HG03457 (cell line): ENCODE measurements around the gene CXCL14.

Experiments used
- ATAC-seq: cut with Tn5 transposase; IDR thresholded peaks from one replicate; pipeline ENCODE4 v1.9.1; 2021; ENCODE audit warnings: moderate number of reproducible peaks; ENCODE audit not compliant: unreplicated experiment

CXCL14 gene

DNA sequence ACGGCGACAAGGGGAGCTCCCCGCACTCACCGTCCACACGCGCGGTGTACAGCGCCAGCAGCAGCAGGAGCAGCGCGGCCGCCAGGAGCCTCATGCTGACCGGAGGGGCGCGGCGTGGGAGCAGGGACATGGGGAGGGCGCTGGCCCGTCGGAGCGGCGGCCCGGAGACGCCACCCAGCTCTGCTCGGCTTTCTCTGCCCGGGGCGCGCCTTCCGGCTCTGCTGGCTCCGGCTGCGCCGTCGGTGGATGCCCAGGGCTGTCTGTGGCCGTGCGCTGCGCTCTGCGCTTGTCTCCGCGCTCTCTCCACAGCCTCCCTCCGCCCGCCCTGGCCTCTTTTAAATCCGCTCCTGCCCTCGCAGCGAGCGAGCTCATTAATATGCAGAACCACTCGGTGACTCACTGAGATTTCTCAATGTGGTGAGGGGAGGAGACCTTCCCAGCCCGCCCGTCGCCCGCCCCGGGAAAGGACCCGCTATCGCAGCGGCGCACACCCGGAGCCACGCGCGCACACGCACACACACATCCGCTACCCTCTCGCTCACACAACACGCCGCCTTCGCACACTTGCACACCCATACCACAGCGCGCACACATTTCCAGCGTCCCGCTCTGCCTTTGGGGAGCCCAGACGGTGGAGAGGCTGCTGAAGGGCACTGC lies at the start of gene CXCL14:
TSS of gene CXCL14 (minus strand) at position 307 of the 657 bp plus-strand sequence. CDS start at position 94, 213 bp downstream.
- no peak for ATAC-seq

DNA sequence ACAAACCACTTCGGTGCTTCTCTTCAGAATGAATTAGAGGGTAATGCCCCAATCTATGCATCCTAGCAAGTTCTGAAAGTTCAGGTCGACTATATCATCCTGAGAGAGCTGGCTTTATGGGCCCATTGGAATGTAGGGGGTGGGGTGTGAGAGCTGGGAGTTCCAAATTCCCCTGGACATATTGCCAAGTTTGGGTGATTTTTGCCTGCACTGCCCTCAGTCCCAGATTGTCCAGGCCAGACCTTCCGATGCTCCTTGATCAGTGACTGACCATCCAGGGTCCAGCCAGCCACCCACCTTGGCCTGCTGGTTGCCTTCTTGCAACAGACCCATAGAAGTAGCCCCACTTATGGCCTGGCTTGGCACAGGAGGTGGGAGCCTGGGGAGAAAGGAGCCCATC lies 47.8 kb upstream of the CXCL14 start:
- ATAC-seq = no peak

DNA sequence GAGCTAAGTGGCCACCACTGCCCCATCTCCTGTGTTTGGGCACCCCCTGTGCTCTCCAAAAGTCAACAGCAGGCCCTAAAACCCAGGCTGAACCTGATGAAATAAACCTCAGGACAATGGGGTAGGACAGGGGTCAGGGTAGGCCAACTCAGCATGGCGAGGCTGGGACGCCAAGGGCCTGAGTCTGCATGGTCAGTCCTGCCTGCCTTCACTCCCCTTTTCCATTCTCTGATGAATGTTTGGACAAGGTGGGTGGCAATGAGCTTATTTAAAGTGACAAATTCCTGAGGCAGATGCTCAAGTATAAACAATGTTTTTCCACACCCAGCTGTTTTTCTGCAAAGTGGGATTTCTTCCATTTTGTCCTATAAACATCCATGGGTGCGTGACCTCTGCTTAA lies 47.2 kb upstream of the CXCL14 start:
- no peak for ATAC-seq

- ATAC-seq = no peak
Observed at GRCh38 chr5:135625486-135625885, 46.7 kb upstream of the CXCL14 start.

DNA sequence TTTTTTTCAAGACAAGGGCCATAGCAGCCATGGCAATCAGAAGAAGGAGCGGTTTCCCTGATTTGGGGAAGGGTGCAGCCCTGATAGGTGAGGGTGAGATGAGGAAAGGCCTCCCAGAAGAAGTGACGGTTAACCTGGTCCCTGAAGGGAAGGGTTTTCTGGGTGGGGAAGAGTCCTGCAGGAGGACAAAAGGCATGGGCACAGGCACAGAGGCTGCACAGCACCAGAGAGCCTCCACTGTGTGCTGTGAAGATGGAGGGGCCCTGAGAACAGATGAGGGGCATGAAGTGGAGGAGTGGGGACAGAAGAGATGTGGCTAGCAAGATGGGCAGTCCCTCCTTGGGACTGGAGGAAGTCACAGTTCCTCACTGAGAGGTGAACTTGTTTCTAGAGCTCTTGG lies 46.3 kb upstream of the CXCL14 start:
- ATAC-seq = no peak

DNA sequence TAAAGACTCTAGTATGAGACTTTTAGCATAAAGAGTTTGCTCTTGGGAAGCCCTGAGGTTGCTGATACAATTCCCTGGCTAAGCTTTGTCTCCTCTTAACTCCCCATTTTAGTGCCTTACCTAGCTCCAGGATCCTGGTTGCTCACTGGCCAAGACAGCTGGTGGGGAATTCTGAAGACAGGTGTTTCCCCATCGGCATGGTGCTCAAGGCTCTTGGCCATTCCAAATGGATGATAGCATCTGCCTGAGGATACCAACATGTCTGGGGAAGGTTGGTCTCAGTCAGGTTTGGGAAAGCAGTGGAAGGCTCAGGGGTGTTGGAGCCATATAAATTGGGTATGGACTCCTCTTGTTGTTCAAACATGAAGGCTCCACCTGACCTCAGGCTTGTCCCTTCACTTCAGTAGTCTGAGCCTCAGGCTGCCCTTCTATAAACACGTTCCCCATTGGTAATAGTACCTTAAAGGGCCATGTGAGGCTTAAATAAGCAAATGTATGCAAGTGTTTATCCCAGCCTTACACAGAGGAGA lies 44.5 kb upstream of the CXCL14 start:
- no peak for ATAC-seq

DNA sequence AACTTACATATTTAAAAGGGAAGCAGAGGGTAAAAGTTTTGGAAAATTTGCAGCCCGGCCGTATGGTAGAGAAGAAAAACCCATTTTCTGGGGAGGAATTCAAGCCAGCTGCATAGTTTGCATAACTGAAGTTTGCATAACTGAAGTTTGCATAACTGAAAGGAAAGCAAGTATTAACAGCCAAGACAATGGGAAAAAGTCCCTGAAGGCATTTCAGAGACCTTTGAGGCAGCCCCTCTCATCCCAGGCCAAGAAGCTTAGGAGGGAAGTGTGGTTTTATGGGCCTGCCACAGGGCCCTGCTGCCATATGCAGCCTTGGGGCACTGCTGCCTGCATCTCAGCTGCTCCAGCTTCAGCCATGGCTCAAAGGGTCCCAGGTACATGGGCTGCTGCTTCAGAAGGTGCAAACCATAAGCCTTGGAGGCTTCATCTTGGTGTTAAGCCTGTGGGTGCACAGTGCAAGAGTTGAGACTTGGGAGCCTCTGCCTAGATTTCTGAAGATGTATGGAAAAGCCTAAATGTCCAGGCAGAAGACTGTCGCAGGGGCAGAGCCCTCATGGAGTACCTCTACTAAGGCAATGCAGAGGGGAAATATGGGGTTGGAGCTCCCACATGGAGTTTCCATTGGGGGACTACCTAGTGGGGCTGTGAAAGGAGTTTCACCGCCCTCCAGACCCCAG lies 36.9 kb upstream of the CXCL14 start:
- no peak for ATAC-seq

DNA sequence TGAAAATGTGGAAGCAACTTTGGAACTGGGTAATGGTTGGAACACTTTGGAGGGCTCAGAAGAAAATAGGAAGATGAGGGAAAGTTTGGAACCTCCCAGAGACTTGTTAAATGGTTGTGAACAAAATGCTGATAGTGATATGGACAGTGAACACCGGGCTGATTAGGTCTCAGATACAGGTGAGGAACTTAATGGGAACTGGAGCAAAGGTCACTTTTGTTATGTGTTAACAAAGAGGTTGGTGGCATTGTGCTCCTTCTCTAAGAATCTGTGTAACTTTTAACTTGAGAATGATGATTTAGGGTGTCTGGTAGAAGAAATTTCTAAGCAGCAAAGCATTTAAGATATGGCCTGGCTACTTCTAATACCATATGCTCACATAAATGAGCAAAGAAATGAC lies 36.4 kb upstream of the CXCL14 start:
- ATAC-seq = no peak

- ATAC-seq = no peak
Observed at GRCh38 chr5:135609981-135610380, 31.2 kb upstream of the CXCL14 start.

- no peak for ATAC-seq
Observed at GRCh38 chr5:135608761-135609443, 30.1 kb upstream of the CXCL14 start.

- ATAC-seq = no peak
Observed at GRCh38 chr5:135608361-135608760, 29.6 kb upstream of the CXCL14 start.

GRCh38 chr5:135606431-135606830 lies 27.6 kb upstream of the CXCL14 start:
- no peak for ATAC-seq

DNA sequence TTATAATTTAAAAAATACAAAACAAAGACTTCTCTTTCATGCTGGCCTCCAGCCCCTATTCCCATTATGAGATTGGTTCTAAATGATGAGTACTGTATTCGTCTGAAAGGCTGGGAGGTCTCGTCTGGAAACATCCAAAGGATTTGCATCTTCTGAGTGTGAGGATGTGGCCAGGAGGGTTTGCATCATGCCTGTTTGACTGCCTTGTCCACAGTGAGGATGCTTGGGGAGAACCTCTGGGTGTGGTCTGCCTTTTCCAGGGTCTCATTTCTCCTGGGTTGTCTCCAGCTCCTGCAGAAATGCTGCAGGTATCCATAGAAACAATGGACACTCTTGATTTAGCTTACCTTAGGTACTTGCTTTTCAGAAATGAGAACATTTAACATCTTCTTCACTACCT lies 26.4 kb upstream of the CXCL14 start:
- ATAC-seq = no peak

DNA sequence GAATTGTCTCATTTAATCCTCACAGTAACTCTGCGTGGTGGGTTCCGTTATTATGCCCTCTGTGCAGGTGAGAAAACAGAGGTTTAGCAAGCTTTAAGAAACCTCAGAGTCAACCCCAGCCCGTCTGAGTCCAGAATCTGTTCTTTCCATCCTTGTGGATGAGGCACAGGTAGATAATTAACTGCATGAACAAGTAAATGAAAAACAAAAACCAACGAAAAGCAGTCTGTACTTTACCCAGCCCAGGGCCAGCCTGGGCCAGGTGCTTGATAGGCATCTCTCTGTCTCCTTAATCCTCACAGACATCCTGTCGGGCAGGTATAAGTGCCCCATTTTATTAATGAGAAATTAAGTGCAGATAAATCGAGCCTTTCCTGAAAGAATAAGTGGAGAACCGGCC lies 25.3 kb upstream of the CXCL14 start:
- ATAC-seq = no peak

DNA sequence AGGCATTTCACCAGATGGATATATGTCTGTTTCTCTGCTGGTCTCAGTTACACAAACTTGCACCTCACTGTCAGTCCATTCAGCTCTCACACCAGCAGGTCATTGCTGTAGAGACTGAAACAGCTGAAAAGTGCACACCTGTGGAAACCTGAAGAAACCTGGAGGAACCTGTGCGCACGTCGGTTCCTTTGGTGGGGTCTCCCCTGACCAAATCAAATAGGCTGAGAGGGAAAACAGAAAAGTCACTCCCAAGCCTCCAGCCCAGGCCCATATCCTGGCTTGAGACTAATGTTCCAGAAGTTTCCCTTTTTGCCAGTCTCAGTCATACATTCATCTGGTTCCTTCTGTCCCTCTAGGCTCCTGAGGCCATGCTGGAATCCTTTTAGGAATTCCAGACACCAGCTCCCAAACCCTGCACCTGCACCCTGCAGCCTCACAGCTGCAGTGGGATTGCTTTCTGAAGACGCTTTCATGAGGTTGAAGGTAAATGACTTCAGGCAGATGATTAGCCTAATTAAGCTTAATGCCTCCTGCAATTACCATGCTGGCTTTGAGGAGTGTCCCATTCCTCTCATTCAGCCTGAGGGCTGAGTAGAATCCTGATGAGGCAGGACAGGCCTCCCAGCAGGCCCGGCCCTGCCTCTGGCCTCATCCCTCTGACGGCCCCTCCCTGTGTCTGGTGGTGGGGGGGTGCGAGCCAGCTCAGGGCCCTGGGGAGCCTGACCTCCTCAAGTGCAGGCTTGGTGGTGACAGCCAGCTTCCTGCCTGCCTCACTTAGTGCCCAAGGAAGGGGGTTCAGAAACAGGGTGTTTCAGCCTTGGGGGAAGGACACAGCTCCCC lies 24.3 kb upstream of the CXCL14 start:
- ATAC-seq = no peak

DNA sequence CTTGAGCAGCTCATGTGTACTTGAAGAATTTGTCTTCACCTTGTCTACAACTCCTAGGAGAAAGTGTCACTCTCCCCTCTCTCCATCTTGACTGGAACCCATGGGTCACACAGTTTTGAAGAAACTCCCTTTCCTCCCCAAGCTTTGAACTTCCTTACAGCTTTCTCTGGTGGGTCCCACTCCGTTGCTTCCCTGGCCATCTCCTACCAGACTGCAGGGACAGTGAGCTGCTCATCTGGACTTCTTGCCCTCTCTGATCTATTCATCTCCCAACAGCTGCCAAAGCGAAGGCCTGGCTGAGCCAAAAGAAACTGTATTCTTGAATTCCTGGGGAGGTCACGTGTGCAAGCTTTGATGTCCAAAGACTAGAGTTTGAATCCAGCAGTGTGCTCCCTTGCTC lies 22.7 kb upstream of the CXCL14 start:
- ATAC-seq = no peak

- ATAC-seq = no peak
Observed at GRCh38 chr5:135600971-135601381, 22.2 kb upstream of the CXCL14 start.

- ATAC-seq = no peak
Observed at GRCh38 chr5:135600152-135600570, 21.4 kb upstream of the CXCL14 start.

DNA sequence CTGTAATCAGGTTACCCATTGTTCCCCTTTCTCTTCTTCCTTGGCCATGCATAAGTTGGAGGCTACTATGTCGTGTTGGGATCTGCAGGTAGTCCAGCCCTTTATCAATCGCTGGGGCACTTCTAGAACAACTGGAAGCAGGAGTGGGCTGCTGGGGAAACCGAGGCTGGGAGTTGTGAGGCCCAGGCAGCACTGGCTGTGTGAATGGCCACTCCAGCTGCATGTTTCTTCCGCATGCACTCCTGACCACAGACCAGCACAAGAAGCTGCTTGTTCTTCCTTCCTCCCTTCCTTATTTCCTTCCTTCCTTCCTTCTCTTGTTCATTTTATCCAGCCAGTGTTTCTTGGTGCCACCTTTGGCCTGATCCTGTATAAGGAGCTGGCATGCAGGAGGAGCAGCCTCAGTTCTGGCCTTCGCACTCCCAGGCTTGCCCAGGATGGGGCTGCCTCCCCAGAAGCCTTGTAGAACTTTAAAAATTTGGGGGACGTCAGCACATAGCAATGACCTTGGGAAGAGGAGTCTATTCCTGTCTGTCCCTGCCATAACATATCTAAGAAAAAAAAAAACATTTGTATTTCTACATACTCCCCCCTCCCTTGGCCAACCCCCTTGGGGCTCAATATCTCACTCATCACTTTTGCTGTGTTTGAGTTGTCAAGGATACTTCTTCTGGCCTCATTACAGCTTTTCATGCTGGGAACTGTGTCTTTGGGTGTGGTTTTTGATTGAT lies 20.8 kb upstream of the CXCL14 start:
- no peak for ATAC-seq

- ATAC-seq = no peak
Observed at GRCh38 chr5:135598691-135599395, 20.1 kb upstream of the CXCL14 start.
